ENCODE results near the gene IL22RA1.

- TF ChIP-seq CTCF (IDR thresholded peaks at IDR 0.05) = 0 out of 2 replicates have a peak, but pooled peaks have one; percentile 14
- TF ChIP-seq CREM (CRISPR knock-in tag; IDR thresholded peaks at IDR 0.05) = no peak
- no peak for TF ChIP-seq CBFB (CRISPR knock-in tag; IDR thresholded peaks at IDR 0.05; ENCODE audit: low read depth)
- TF ChIP-seq FOXP4 (CRISPR knock-in tag; IDR thresholded peaks at IDR 0.05) = no peak
- TF ChIP-seq SP1 (CRISPR knock-in tag; conservative IDR thresholded peaks at IDR 0.05) = no peak
- TF ChIP-seq HMGXB4 (CRISPR knock-in tag; IDR thresholded peaks at IDR 0.05) = no peak
- no peak for TF ChIP-seq TP53 (CRISPR knock-in tag; IDR thresholded peaks at IDR 0.05)
Measured at GRCh38 chr1:24157918-24158481, 15.1 kb upstream of the IL22RA1 start.
